ENCODE data around the gene REEP1. TPM values are rescaled to one million over a fixed set of nuclear protein-coding genes. Genes with fewer than 3 reads are reported as not detected.

Gene REEP1
- total RNA-seq, 1 donor from 2014 or later: 0.62 TPM

DNA sequence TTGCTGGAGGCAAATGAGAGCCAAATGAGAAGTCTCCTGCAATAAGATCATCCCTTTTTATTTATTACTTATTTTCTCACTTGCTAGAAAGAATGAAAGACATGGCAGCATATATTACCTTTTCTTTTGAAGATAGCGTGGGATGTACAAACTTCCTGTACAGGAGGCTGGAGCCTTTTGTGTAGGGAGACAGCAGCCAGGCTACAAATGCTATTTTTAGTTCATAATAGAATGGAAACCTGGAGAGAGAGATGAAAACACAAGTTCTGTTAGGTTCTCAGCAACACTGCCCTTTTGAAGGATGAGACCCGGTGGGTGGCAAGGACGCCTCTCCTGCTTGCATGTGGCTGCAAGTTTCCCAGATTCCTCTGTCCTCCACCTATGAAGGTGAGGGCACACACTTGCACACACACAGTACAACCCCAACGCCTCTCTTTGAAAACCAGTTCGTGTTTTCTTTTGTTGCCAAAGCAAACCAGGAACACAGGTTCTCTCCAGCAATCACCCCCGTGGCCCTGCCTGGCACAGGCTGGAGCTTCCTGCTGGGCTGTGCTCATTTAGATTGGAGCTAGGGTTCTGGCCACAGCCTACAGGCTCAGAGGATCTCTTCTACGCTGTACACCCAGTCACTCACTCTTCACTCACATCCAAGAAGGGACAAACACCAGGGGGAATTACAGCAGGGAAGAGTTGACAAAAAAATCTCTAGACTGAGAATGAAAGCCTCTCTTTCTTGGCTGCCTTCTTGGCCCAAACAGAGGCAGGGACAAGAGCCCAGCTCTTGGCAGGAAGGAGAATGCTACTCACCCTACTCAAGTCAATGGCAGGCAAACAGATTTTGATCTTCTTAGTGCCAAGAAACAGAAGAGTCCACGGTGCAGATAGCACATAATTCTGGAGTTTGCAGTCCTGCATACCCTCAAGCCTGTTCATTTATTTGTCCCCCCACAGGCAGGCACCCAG, 82.6 kb downstream of the REEP1 start:
- no peaks in the 10 kb centered on the region for H3K9me3 Mint-ChIP-seq (ENCODE audit: unreplicated experiment)
- TF ChIP-seq, protein P1, sequence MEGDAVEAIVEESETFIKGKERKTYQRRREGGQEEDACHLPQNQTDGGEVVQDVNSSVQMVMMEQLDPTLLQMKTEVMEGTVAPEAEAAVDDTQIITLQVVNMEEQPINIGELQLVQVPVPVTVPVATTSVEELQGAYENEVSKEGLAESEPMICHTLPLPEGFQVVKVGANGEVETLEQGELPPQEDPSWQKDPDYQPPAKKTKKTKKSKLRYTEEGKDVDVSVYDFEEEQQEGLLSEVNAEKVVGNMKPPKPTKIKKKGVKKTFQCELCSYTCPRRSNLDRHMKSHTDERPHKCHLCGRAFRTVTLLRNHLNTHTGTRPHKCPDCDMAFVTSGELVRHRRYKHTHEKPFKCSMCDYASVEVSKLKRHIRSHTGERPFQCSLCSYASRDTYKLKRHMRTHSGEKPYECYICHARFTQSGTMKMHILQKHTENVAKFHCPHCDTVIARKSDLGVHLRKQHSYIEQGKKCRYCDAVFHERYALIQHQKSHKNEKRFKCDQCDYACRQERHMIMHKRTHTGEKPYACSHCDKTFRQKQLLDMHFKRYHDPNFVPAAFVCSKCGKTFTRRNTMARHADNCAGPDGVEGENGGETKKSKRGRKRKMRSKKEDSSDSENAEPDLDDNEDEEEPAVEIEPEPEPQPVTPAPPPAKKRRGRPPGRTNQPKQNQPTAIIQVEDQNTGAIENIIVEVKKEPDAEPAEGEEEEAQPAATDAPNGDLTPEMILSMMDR (IDR thresholded peaks at IDR 0.05; ENCODE audit: unreplicated experiment): no peak
- peaks cover 1% of the 10 kb centered on the region for H3K27me3 Mint-ChIP-seq (ENCODE audit: unreplicated experiment)
- H3K27ac Mint-ChIP-seq (ENCODE audit: unreplicated experiment): no peak overlapping the region
- no peak overlapping the region for H3K4me3 Mint-ChIP-seq (ENCODE audit: unreplicated experiment)
- no peaks in the 10 kb centered on the region for H3K36me3 Mint-ChIP-seq (ENCODE audit: low read depth, unreplicated experiment)
- DNase-seq (ENCODE audit: low spot score): no peak
- peaks cover 27% of the 10 kb centered on the region for H3K4me1 Mint-ChIP-seq (ENCODE audit: unreplicated experiment)

- Mint-ChIP-seq H3K27me3 (ENCODE audit: unreplicated experiment) (peaks cover 1% of the 10 kb centered on the region), H3K4me3 (ENCODE audit: unreplicated experiment) (no peak overlapping the region), H3K27ac (ENCODE audit: unreplicated experiment) (no peak overlapping the region), H3K36me3 (ENCODE audit: low read depth, unreplicated experiment) (no peaks in the 10 kb centered on the region), H3K4me1 (ENCODE audit: unreplicated experiment) (peaks cover 27% of the 10 kb centered on the region), H3K9me3 (ENCODE audit: unreplicated experiment) (no peaks in the 10 kb centered on the region)
- no peak for DNase-seq (ENCODE audit: low spot score)
- TF ChIP-seq, protein P1 (IDR thresholded peaks at IDR 0.05; ENCODE audit: unreplicated experiment): no peak
Observed at GRCh38 chr2:86253424-86253823, 84.0 kb downstream of the REEP1 start.

GRCh38 chr2:86251840-86252266, 85.6 kb downstream of the REEP1 start:
- no peaks in the 10 kb centered on the region for H3K36me3 Mint-ChIP-seq (ENCODE audit: low read depth, unreplicated experiment)
- H3K4me1 Mint-ChIP-seq (ENCODE audit: unreplicated experiment): peaks cover 30% of the 10 kb centered on the region
- H3K27ac Mint-ChIP-seq (ENCODE audit: unreplicated experiment): no peak overlapping the region
- H3K4me3 Mint-ChIP-seq (ENCODE audit: unreplicated experiment): no peak overlapping the region
- H3K27me3 Mint-ChIP-seq (ENCODE audit: unreplicated experiment): peaks cover 3% of the 10 kb centered on the region
- TF ChIP-seq, protein P1 (IDR thresholded peaks at IDR 0.05; ENCODE audit: unreplicated experiment): no peak
- no peak for DNase-seq (ENCODE audit: low spot score)
- no peaks in the 10 kb centered on the region for H3K9me3 Mint-ChIP-seq (ENCODE audit: unreplicated experiment)

DNA sequence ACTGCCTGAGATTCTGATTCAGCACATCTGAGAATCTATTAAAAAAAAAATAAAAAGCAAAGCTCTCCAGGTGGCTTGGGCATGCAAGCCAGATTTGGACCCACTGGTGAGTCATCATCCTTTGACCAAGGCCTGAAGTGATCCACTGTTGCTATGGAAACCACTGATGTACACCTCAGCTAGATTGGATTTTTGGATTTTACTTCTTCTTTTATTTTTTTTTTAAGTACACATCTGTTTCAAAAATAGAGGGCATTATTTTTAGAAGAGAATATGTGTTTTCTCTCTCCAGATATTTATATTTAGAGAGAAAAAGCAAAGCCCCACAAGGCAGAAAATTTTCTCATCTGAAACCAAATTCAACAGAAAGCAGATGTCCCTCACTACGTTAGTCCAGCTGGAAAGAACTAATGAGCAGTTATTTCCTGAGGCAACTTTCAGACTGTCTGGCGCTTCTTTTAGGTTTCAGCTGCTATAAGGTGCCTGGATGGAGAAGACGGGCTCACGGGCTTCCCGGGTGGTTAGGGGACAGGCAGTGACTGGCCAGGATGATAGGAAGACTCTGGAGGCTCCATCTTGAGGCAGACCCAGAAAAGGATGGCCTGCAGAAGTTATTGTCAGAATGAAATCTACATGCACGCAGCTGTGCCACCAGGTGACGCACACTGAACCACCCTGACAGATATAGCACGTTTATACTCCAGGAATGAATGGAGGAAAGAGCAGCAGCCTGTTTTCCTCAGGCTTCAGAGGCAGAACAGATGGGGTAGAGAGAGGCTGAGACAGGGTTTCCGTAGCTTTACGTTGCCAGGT, 87.6 kb downstream of the REEP1 start:
- Mint-ChIP-seq H3K9me3 (ENCODE audit: unreplicated experiment) (no peaks in the 10 kb centered on the region), H3K4me3 (ENCODE audit: unreplicated experiment) (no peak overlapping the region), H3K27me3 (ENCODE audit: unreplicated experiment) (peaks cover 2% of the 10 kb centered on the region), H3K36me3 (ENCODE audit: low read depth, unreplicated experiment) (no peaks in the 10 kb centered on the region), H3K4me1 (ENCODE audit: unreplicated experiment) (peaks cover 25% of the 10 kb centered on the region), H3K27ac (ENCODE audit: unreplicated experiment) (no peak overlapping the region)
- no peak for DNase-seq (ENCODE audit: low spot score)
- TF ChIP-seq, protein P1 (IDR thresholded peaks at IDR 0.05; ENCODE audit: unreplicated experiment): no peak

Data from endothelial cell (in vitro differentiated cells).